MG63 (cell line): ENCODE measurements around the gene DECR2. TPM values are rescaled to one million over a fixed set of nuclear protein-coding genes. Genes with fewer than 3 reads are reported as not detected.

Experiments
- DNase-seq: peaks from one replicate; pipeline ENCODE4 v3.0.0-alpha.2; 2020
- H3K27me3 ChIP-seq: fragments of 250-450 bp; sonication (Bioruptor Pico); 2 replicates; pipeline ENCODE4 v1.5.1; 2020; ENCODE audit warnings: mild to moderate bottlenecking, moderate library complexity
- H3K36me3 ChIP-seq: fragments of 250-450 bp; sonication (Bioruptor Pico); 2 replicates; pipeline ENCODE4 v1.5.1; 2020; ENCODE audit warnings: mild to moderate bottlenecking, moderate library complexity
- H3K4me3 ChIP-seq: fragments of 250-450 bp; sonication (Bioruptor Pico); 2 replicates; pipeline ENCODE4 v1.5.1; 2020; ENCODE audit warnings: mild to moderate bottlenecking, moderate library complexity
- H3K9me3 ChIP-seq: fragments of 250-450 bp; sonication (Bioruptor Pico); 2 replicates; pipeline ENCODE4 v1.5.1; 2020; ENCODE audit warnings: mild to moderate bottlenecking, moderate library complexity
- total RNA-seq: library from RNA; depleted of rRNA; stranded (reverse); fragments of >200 nt; shearing (Covaris generic); gene quantifications from 2 replicates; pipeline ENCODE4 v1.2.3, GENCODE V29; 2014; ENCODE audit warnings: low replicate concordance

Gene DECR2
- total RNA-seq, 1 experiment from 2014 or later, result 37.1 TPM

DNA sequence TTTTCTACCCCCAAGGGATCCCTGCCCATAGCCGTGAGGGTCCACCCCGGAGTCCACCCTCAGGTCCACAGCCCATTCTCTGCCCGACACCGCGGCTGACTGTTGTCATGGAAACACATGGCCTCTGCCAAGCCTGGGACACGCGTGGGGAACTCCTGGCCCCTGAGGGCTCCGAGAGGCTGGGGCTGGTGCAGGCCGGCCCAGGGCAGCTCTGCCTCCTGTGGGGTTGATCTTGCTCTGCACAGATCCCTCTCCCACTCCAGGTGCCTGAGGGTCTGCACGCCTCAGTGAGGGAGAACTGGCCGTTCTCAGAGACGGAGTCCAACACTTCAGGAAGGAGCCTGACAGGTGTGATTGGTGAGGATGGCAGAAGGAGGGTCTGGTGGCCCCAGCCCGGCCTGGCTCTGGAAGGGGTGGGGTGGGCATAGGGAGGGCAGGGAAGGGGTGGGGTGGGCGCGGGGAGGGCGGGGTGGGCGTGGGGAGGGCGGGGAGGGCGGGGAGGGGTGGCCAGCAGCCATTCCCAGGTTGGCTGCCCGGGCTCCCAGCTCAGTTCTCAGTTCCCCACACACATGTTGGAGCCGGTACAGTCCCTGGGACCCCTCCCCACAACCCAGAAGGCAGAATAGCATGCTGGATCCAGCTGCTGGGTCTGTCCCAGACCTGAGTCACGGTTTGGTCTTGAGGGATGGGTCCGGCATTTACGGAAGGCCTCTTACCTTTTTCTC, 37.8 kb upstream of the DECR2 start:
- peaks cover 24% of the 10 kb centered on the region for H3K36me3 ChIP-seq
- no peaks in the 10 kb centered on the region for H3K27me3 ChIP-seq
- H3K4me3 ChIP-seq, result no peak overlapping the region
- DNase-seq, result no peak
- H3K9me3 ChIP-seq, result no peaks in the 10 kb centered on the region

DNA sequence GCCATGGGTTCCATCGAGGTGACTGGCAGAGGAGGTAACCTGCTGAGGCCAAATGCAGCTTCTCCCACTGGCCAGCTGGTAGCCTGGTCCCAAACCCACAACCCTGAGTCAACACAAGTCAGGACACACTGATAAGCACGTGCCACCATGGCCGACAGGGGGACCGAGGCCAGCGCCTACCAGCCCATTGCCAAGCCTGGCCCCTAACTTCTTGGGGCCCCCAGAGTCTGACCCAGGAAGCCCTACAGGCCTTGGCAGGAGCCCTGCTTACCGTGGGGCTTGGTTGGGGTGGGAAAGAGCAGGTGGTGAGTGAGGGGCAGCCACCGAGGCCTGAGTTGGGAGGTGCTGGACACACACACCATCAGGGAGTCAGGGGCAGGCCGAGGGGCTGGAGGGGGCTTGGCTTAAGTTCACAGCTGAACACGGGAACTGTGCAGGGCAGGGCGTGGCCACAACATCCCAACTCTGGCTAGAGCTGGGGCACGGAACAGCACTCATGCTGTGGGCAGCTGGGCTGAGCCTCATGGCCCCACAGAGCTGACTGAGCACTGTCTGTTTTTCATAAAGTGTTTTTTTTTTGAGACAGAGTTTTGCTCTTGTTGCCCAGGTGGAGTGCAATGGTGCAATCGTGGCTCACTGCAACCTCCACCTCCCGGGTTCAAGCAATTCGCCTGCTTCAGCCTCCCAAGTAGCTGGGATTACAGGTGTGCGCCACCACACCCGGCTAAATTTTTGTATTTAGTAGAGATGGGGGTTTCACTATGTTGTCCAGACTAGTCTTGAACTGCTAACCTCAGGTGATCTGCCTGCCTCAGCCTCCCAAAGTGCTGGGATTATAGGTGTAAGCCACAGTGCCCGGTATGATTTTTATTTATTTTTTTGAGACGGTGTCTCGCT, 36.8 kb upstream of the DECR2 start:
- Histone ChIP-seq H3K9me3 (no peaks in the 10 kb centered on the region), H3K36me3 (peaks cover 32% of the 10 kb centered on the region), H3K27me3 (no peaks in the 10 kb centered on the region), H3K4me3 (no peak overlapping the region)
- DNase-seq, result no peak

DNA sequence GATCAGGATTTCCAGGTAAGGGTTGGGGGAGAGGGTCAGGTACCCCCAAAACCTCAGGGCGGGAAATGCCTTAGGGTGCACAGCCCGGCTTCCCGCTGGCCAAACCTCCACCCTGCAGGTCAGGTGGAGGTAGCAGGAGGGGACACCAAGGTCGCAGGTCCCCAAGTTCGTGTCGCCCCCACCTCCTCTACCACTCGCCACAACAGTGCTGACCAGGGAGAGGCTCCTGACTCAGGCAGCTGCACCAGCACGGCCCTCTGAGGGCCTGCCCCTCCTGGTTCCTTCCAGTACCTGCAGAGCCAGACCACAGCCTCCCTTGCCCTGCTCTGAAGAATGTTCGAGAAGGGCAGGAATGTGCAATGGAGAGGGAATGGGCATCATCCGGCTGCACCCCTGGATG, 35.2 kb upstream of the DECR2 start:
- H3K27me3 ChIP-seq, result no peaks in the 10 kb centered on the region
- no peak for DNase-seq

DNA sequence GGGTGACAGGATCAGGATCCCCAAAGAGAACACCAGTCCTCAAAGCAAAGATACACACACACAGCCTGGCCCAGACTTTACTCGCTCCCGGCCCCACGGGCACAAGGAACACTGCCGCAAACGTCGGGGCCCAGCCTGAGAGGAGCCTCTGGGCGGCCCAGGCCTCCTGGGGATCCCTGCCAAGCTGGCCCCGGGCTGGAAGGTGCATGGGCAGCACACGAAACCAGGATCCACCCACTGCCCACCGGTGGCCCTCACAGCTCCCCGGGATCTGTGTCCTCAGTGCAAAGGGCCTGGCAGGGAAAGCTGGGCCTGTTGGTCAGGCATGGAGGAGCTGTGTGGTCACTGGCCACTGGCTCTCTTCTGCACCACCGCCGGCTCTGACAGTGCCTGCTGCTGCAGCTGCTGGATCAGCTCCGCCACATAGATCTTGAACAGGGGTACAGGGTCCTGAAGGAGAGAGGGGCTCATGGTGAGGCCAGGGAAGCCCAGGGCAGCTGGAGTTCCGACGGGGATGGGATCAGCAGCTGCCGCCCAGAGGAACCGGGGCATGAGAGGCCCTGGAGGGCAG, 34.3 kb upstream of the DECR2 start:
- no peaks in the 10 kb centered on the region for H3K27me3 ChIP-seq
- H3K9me3 ChIP-seq, result no peaks in the 10 kb centered on the region
- no peak overlapping the region for H3K4me3 ChIP-seq

More for the DNA sequence above, 35.2 kb upstream of the DECR2 start:
- H3K9me3 ChIP-seq, result no peaks in the 10 kb centered on the region
- no peak overlapping the region for H3K4me3 ChIP-seq
- H3K36me3 ChIP-seq, result peaks cover 35% of the 10 kb centered on the region

DNA sequence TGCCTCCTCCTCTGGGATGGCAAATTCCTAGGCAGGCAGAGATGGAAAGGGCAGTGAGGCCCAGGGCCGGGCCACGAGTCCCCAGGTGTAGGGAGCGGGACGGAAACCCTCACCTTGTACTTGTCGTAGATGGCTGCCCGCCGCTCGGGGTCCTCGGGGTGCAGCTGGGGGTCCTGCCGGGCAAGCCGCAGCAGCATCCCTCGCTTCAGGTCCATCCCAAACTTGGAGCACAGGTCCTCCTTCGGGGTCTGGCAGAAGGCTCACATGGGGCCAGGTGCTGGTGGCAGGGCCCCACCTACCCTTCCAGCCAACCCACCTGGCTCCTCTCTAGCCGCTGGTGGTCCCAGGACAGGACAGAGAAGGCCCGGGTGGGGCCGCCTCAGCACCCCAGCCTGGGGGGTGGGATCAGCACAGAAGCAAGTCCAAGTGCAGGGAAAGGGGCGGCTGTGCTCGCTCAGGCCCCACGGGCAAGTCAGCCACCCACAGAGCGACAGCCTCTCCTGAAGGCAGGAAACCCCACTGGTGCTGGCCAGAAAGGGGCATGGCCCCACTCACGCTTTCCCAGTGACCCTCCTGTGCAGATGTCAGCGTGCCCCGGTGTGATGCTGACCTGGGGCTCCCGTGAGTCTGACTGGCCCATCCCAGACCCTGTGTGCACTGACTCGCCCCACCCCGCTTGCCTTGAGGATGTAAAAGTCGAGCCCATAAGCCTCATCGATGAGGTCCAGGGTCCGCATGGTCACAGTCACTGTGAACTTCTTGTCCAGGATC, 33.1 kb upstream of the DECR2 start:
- DNase-seq, result no peak
- Histone ChIP-seq H3K27me3 (no peaks in the 10 kb centered on the region), H3K36me3 (peaks cover 35% of the 10 kb centered on the region), H3K9me3 (no peaks in the 10 kb centered on the region), H3K4me3 (no peak overlapping the region)

More for the DNA sequence above, 34.3 kb upstream of the DECR2 start:
- DNase-seq, result no peak
- peaks cover 35% of the 10 kb centered on the region for H3K36me3 ChIP-seq

DNA sequence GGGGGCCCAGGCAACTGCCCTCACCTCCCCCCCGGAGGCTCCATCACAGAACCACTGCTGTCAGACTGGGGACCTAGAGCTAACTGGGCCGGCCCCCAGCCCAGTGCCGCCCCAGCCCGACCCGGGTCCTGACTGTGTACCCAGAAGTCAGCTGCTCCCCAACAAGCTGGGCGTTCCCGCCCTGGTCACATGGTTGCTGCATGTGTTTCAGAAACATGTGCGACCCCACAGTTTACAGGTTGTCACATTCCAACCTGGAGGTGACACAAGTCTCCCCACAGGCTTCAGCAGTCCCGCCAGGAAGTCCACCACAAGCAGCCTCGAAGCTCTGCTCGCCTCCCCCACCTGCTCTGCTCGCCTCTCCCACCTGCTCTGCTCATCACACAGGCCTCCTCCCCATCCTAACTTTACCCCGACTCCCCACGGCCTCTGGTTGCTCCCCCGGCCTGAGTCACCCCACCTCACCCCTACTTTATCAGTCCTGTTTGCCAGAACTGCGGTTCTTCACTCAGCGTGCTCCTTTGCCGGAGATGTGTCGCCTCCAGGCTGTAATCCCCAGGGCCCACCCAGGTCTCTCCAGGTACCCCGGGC, 32.3 kb upstream of the DECR2 start:
- Histone ChIP-seq H3K4me3 (peak overlapping the region; percentile 26), H3K27me3 (no peaks in the 10 kb centered on the region), H3K36me3 (peaks cover 41% of the 10 kb centered on the region), H3K9me3 (no peaks in the 10 kb centered on the region)
- no peak for DNase-seq

DNA sequence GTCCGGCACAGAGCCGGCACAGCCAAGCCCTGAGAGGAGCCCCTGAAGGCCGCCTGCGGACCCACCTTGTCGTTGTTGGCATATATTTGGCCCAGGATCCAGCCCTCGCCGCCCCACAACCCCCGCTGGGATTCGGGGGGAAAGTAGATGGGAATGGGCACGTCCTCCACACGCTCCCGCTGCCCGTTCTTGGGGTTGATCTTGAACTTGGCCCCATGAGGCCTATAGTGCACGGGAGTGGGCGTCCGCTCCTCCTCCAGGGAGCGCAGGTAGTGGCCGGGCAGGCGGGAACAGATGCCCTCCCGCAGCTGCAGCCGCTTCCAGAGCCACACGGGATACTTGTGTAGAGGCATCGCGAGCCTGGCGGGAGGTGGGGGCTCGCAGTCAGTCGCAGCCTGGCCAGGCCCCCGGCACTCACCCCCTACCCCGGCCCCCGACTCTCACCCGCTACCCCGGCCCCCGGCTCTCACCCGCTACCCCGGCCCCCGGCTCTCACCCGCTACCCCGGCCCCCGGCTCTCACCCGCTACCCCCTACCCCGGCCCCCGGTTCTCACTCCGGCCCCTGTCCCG, 31.7 kb upstream of the DECR2 start:
- Histone ChIP-seq H3K4me3 (peak overlapping the region; percentile 26), H3K9me3 (no peaks in the 10 kb centered on the region), H3K27me3 (no peaks in the 10 kb centered on the region), H3K36me3 (peaks cover 46% of the 10 kb centered on the region)
- no peak for DNase-seq

DNA sequence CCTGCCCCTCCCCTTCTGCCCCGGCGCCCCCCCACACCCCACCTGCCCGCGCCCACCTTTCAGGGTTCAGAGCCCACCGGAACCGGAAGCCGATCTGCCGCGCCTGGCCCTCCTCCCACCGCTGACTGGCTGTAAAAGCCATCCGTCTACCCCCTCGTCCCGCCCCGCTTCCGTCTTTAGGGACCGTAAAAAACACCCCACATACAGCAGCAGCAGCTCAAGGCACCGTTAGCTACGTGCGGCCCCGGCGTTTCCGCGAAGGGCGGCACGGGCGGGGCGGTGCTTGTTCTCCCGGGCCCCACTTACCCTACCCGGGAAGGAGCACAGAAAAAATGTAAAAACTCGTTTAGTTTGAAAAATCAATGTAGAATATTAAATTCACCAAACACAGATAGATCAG, 31.2 kb upstream of the DECR2 start, which contains the start of gene MRPL28:
Gene MRPL28, minus strand, starts transcription at position 96 of the 400 bp plus-strand sequence. CDS start 320 bp downstream, outside the sequence.
- Histone ChIP-seq H3K27me3 (no peaks in the 10 kb centered on the region), H3K9me3 (no peaks in the 10 kb centered on the region), H3K36me3 (peaks cover 47% of the 10 kb centered on the region), H3K4me3 (peak within 1 kb of the TSS; percentile 29)
- peak; percentile 96 for DNase-seq

DNA sequence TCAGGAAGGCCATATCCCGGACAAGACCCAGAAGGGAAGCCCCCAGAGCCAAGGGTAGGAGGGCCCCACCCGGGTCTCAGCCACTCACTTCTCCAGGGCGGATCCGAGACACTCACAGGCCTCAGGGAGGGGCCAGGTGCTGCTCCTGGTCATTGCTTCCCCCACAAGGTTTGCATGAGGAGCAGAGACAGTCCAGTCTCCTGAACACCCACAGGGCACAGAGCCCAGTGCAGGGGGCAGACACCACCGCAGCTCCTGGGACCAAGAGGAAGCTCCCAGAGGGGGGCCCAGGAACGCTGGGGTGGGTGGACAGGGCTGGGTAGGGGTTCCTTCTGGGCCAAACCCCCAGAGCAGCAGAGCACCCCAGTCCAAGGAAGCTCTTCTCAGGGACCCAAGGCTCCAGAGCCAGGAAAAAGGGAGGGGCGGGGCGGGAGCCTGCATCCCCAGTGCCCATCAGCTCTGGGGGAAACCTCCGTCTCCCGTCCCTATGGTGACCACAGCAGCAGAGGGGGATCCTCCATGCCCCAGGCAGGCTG, 30.6 kb upstream of the DECR2 start:
- Histone ChIP-seq H3K27me3 (no peaks in the 10 kb centered on the region), H3K9me3 (no peaks in the 10 kb centered on the region), H3K36me3 (peaks cover 50% of the 10 kb centered on the region), H3K4me3 (peak overlapping the region; percentile 29)
- DNase-seq, result no peak

DNA sequence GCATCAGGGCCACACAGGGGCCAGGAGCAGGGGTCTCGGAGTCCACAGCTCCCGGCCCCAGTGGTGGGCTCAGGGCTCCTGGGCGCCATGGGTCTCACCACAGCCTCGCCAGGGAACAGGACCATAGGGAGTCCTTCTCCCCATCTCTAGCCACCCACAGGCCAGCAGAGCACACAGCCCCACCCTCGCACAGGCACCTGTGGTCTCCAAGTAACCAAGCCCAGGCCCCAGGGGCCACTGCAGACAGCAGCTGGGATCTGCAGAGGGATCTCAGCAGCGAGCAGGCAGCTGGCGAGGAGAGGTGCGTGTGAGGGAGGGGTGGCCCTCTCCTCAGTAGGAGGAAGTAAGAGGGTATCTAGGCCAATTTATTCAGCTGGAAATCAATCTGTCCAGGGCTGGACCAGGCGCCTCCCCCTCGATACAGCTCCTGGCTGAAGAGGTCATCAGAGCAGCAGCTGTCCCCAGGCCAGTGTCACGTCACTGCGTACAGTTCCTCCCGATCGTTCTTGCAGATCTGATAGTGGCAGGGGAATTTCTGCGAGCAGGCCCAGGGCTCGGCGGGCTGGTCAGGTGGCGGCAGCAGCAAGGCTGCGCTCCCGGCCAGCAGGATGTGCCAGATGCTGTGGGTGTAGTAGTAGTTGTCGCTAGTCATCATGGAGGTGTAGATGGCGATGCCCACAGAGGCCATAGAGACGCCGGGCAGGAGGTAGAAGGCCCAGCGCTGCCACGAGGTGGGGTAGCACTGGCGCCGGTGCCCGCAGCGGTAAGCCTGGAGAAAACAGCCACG, 30.0 kb upstream of the DECR2 start:
- H3K36me3 ChIP-seq, result peaks cover 46% of the 10 kb centered on the region
- DNase-seq, result no peak

DNA sequence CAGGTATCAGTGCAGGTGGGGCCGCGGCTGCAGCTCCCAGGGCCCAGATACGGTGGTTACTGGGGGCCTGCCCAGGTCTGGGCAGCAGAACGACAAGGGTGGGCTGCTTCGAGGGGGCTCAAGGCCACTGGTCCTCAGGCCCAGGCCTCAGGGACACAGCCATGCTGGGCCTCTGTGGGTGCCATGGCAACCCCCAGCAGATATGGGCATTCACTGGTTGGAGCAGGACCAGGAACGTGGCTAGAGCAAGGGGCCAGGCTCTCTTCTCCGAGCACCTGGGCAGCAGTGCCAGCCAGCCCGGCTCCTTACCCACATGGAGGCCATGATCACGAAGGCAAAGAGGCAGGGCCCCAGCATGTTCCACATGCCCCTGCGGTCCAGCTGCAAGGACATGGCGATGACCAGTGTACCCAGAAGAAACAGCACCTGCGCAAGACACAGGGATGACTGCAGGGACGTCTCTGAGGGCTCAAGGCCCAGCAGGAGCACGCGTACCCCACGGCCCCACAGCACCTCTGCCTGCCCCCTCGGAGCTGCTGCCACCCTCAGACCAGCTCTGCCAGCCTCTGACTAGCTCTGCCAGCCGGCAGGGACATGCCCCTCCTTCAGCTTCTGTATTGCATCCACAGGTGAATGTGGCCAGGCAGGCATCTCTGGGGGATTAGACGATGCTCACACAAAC, 29.2 kb upstream of the DECR2 start:
- Histone ChIP-seq H3K4me3 (no peak overlapping the region), H3K27me3 (no peaks in the 10 kb centered on the region), H3K36me3 (peaks cover 42% of the 10 kb centered on the region), H3K9me3 (no peaks in the 10 kb centered on the region)
- DNase-seq, result no peak

More for the DNA sequence above, 30.0 kb upstream of the DECR2 start:
- Histone ChIP-seq H3K9me3 (no peaks in the 10 kb centered on the region), H3K27me3 (no peaks in the 10 kb centered on the region), H3K4me3 (no peak overlapping the region)

DNA sequence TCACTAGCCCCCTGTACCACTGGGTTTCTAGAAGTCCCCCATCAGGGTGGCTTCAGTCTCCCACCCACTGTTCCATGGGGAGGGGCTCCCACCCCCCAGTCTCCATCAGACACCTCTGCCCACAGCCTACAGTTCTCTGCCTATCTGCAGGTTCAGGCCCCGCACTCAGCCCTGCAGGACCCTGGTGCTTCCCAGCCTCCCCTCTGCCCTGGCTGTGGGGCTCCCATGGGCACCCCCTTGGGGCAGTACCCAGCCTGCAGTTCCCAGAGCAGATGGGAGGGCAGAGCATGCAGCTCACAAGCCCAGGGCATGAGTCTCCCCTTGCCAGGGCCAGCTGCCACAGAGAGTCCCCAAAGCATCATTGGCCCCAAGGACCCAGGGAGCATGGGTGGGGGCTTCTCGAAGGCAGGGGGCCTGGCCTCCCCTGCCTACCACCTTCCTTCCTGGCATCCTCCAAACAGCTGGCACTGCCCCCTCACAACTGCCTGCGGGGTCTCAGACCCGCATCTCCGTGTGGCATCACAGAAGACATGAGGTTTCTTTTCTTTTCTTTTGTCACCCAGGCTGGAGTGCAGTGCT, 28.6 kb upstream of the DECR2 start:
- Histone ChIP-seq H3K36me3 (peaks cover 37% of the 10 kb centered on the region), H3K4me3 (no peak overlapping the region), H3K9me3 (no peaks in the 10 kb centered on the region), H3K27me3 (no peaks in the 10 kb centered on the region)
- DNase-seq, result no peak

DNA sequence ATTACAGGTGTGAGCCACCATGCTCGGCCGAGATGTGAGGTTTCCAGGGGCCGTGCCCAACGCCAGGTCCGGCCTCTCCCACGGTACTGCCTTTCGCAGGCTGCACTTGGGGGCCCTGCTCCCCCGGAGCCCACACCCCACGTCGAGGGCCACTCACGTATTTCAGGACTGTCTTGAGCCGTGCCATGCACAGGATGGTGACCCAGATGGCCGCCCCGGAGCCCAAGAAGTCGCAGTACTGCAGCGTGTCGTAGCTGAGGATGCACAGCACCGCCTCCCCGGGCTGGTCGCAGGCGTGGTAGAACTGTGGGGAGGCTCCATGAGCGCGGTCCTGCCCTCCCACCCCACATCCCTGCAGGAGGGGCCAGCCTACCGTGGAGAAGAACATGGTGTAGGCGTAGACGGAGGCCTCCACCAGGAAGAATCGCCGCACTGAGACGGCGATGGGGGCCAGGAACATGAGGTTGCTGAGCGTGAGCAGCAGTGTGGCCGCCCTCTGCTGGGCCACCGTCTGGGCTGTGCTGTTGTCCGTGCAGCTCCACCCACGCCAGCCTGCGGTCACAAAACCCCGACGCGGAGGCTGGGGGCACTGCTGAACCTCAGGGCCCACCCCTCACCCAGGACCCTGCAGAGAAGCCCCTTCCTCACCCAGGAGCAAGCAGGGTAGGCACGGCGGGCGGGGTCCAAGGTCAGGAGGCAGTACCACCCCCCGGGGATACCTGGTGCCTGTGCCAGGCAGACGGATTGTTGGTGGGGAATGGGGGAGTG, 27.7 kb upstream of the DECR2 start:
- Histone ChIP-seq H3K27me3 (no peaks in the 10 kb centered on the region), H3K4me3 (no peak overlapping the region), H3K9me3 (no peaks in the 10 kb centered on the region), H3K36me3 (peaks cover 28% of the 10 kb centered on the region)
- DNase-seq, result no peak

DNA sequence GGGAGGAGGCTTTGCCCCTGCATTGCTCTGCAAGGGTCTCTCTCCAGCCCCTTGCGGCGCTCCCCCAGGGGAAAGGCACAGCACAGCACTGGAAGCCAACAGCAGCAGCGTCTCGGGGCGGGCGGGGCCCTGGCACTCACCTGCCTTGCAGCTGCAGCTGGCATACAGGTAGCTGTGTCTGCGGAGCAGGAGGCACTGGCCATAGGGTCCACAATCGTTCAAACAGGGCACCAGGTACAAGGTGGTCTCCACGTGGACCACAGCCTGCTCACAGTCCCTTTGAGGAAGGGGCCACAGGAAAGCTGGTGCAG, 27.1 kb upstream of the DECR2 start:
- DNase-seq, result no peak
- Histone ChIP-seq H3K27me3 (no peaks in the 10 kb centered on the region), H3K36me3 (peaks cover 23% of the 10 kb centered on the region), H3K9me3 (no peaks in the 10 kb centered on the region), H3K4me3 (no peak overlapping the region)
